ENCODE data around the gene RAP1GAP2.
"Not testable (repeated sequence)": the region's sequence is repeated elsewhere in the genome, so short reads cannot be mapped to it uniquely, and the experiment has no call there.

The RAP1GAP2 gene

GRCh38 chr17:2815781-2816185, 19.5 kb downstream of the RAP1GAP2 start:
- DNase-seq, result no peak

- no peak for DNase-seq
Observed at GRCh38 chr17:2816688-2817087, 20.4 kb downstream of the RAP1GAP2 start.

GRCh38 chr17:2819294-2819693, 23.1 kb downstream of the RAP1GAP2 start:
- not testable (repeated sequence) for DNase-seq

GRCh38 chr17:2819921-2820501, 23.8 kb downstream of the RAP1GAP2 start:
- DNase-seq, result no peak

DNA sequence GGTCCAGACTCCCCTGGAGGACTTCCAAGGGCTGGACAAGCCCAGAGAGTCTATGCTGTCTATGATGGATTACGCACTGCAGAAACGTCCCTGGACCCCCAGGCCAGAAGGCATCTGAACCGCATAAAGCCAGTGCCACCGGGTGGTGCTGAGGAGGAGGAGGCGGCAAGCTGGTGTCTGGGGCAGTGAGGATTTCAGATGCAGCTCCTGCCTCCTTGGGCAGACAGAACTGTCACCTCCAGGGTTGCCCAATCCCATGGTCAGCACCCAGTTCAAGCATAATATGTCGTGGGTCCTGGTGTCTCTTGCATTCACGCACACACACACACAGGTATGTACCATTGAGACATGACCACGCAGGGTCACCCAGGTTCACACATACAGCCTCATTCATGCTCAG, 25.6 kb downstream of the RAP1GAP2 start:
- DNase-seq, result no peak

GRCh38 chr17:2822358-2822757, 26.1 kb downstream of the RAP1GAP2 start:
- no peak for DNase-seq

- no peak for DNase-seq
Observed at GRCh38 chr17:2825253-2825970, 29.2 kb downstream of the RAP1GAP2 start.

GRCh38 chr17:2828397-2829038, 32.3 kb downstream of the RAP1GAP2 start:
- DNase-seq, result peak; percentile 8 to 48

GRCh38 chr17:2830678-2831077, 34.4 kb downstream of the RAP1GAP2 start:
- DNase-seq, result no peak

GRCh38 chr17:2835780-2836179, 39.5 kb downstream of the RAP1GAP2 start:
- DNase-seq, result no peak

DNA sequence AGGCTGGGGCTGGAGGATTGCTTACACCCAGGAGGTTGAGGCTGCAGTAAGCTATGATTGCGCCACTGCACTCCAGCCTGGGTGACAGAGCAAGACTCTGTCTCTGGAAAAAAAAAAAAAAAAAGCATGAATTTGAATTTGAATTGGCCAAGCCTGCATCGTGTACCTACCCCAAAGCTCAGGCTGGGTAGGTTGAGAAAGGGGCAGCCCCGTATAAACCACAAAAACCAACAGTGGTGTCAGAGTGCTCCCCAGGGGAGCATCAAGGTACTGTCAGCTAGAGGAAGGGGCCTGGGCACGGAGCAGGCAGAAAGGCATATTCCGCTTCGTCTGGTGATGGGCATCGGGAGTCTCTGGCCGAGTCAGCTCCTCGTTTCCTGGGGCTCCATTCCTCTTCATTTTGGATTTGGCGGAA, 40.9 kb downstream of the RAP1GAP2 start:
- no peak for DNase-seq

DNA sequence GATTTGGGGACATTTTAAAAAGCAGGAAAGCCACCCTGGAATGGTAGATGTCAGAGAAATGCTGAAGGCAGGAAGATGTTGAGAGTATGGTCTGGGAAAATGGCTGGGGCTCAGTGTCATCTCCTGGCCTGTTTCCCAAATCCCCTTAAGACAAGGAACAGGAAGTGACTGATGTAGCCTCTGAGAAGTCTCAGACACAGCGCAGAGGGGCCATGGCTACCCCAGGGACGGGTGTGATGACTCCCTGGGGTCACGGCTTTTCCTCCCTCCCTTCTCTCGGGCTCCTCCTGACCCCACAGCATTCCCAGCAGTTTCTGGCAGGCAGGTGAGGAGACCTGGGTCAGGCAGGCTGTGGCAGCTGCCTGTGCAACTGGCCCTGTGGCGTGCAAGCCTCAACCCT, 45.4 kb downstream of the RAP1GAP2 start:
- no peak for DNase-seq

GRCh38 chr17:2842464-2842863, 46.2 kb downstream of the RAP1GAP2 start:
- DNase-seq, result no peak

- DNase-seq, result no peak
Observed at GRCh38 chr17:2844416-2844815, 48.2 kb downstream of the RAP1GAP2 start.

DNA sequence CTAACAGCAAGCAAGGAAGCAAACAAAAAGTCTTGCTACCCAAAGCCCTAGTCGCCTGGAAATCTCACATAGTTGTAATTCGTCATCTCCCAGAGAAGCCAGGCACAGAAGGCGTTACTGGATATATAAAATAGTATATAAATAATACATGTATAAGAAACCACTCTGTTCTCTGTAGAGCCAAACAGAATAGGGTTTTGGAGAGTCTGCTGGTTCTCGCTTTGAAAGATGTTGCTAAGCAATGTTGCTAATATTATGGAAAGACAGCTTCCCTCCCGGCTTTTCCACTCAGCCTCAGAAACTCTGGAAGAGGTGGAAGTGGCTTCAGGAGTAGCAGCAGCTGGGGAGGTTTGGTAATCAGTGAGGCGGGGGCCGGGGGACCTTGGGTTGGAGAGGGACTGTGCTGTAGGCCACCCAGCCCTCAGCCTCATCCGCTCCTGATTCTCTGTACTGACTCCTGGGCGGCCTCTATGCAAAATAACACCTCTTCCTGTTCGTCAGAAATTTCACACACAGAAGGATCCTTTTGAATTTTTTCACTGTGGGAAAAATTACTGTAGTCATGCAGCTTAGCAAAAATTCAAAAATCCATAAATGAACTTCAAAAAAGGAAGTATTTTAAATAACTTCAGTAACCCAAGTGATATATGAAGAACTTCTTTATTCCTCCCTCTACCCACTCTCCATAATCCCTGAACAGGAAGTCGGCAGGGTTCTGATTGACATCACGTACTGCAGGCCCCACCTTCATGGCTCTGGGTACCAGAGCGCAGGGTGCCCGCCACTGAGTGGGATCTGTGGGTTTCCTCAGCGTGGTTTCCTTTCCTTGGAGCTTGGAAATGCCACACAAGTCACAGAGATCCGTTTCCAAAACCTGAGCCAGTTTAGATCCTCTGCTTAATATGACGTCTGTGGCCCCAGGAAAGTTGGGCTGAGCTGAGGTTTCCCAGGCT, 51.4 kb downstream of the RAP1GAP2 start:
- DNase-seq, result no peak

DNA sequence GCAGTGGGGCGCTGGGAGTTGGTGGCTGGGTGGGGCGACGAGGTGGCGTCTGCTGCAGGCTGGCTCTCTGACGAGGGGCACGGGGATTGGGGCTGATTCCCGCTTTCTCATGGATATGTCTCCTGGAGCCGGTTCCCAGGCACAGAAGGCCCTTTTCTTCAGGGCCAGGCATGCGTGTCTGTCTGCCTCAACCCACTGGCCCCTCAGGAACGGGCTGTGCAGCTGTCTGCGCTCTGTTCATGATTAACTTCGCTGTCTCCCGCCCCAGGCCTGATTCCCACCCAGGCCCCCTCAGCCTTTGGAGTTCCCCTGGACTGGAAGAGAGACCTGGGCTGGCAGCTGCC, 53.1 kb downstream of the RAP1GAP2 start:
- no peak for DNase-seq

DNA sequence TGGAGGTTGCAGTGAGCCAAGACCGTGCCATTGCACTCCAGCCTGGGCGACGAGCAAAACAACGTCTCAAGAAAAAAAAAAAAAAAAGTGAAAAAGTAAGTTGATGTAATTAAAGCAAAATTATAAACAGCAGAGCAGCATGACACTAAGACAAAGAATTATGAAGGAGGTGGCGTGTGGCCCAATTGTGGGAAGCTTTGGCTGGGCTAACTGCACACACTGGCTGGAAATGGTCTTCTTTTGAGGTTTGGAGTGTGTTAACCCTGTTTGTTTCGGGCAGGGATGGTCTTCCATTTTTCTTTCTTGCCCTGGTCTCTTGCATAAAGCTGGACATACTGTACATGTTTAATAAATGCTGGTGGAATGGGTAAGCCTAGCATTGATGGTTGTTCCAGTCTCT, 54.8 kb downstream of the RAP1GAP2 start:
- no peak for DNase-seq

GRCh38 chr17:2851615-2852014, 55.4 kb downstream of the RAP1GAP2 start:
- no peak for DNase-seq

- DNase-seq, result no peak
Observed at GRCh38 chr17:2852221-2852620, 56.0 kb downstream of the RAP1GAP2 start.

GRCh38 chr17:2852729-2853282, 56.6 kb downstream of the RAP1GAP2 start:
- DNase-seq, result no peak

- no peak for DNase-seq
Observed at GRCh38 chr17:2853283-2854142, 57.3 kb downstream of the RAP1GAP2 start.
